Heart left ventricle (tissue), 13 donors: ENCODE results near the gene FETUB.

ENCODE experiments used
- CTCF ChIP-seq, 12 donors: fragments of 200-600 bp; sonication (generic) in 4 of 12; IDR thresholded peaks; one replicate each; pipeline versions ENCODE4 v1.5.0 to v1.8.0; 2018 to 2022; ENCODE audit warnings: antibody characterized with exemption in 12 of 12, mild to moderate bottlenecking in 5 of 12
- POLR2A ChIP-seq, 2 donors: fragments of 450-650 bp; IDR thresholded peaks; one replicate each; pipeline ENCODE4 v1.6.1; 2017; ENCODE audit warnings: antibody characterized with exemption in 2 of 2, mild to moderate bottlenecking in 2 of 2, moderate library complexity in 2 of 2
- donor health status: ischemic (EF 13 %, LVEDD 7.1; RV severe dilation, severe dysfunction).
- donor health status: DM: no; HTN: yes; CAD: no.
- donor health status: DM: no; HTN: no; CAD: no.
- donor health status: ischemic (EF 25% LVEDD 6.9; RV normal size, moderate dysfunction).
- donor health status: ischemic (EF 25% LVEDD 5.7; RV mildly dilated, moderate dysfunction).
- donor health status: ischemic (EF 35%, LVEDD 5.7; RV mildly dilated, moderate dysfunction).
- donor health status: nonischemic (EF 11% LVEDD 7.7; RV severe dilation, severe dysfunction).
- donor health status: DM: yes; HTN: yes; CAD: no.
- donor health status: PGD.
- donor health status: ischemic (EF 29% LVEDD 5.4; RV normal size, mild dysfunction).
- donor health status: nonischemic (EF 23%, LVEDD 6.1; RV moderate dilation, normal function).

GRCh38 chr3:186596568-186597287 lies 43.5 kb upstream of the FETUB start:
- TF ChIP-seq CTCF (IDR thresholded peaks at IDR 0.05) (no peak), POLR2A (IDR thresholded peaks at IDR 0.05) (no peak)
